ENCODE data around the gene MYH11.
A peak's percentile ranks its signal among the peaks of the same experiment; 100 is the strongest.

Gene MYH11

DNA sequence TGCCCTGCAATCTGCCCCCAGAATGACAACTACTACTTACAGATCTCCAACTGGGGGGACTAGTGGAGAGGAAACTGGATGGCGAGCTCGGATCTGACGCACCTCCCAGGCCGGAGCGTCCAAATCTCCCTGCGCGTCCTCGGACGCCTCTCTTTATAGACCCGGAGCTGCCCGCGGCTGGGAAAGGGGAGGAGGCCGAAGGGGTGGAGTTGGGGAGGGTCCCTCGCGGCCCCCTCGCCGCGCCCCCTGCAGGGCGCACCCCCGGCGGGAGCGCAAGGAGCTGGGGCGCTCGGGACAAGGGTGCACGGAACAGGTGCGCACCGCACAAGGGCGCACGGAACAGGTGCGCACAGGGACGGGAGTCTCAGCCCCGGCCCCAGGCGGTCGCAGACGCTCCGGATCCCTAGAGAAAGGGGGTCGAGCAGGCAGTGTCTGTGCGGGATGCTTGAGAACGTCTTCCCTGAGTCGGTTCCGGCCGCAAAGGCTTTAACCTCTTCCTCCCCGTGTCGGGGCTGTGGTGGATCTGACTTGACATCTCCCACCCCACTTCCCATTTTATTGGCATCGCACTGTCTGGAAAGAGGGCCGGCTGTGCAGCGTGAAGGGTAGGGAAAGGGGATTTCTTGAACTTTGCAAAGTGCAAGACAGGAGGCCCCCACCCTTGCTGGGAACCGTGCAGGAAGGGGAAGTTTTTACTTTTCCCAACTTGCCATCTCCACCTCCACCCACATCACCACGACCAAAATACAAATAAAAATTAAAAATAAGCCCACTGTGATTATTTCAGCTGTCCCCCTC lies at the start of gene MYH11:
Gene MYH11 (minus strand): TSS at position 128 of the 798 bp plus-strand sequence. CDS start 18,776 bp downstream, outside the sequence.
- no peak for DNase-seq (ENCODE audit: low spot score)

DNA sequence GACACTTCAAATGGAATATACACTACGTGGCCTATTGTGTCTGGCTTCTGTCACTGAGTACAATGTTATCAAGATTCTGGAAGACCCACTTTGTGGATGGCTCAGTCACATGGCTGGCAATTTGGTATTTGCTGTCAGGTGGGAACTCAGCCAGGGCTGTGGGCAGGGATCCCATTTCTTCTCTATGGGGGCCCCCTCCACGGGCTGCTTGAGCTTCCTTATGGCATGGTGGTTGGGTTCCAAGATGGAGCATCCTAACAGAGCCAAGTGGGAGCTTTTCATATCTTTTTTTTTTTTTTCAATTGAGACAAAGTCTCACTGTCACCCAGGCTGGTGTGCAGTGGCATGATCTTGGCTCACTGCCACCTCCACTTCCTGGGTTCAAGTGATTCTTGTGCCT lies 49.6 kb upstream of the MYH11 start:
- DNase-seq (ENCODE audit: low spot score) = no peak

DNA sequence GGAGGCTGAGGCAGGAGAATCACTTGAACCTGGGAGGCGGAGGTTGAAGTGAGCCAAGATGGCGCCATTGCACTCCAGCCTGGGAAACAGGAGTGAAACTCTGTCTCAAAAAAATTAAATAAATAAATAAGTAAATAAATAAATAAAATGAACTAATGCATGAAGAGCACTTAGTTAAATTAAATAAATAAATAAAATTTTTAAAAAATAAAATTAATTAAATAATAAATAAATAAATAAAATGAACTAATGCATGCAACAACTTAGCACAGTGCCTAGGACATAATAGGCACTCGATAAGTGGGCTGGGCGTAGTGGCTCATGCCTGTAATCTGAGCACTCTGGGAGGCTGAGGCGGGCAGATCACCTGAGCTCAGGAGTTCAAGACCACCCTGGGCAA lies 47.1 kb upstream of the MYH11 start:
- no peak for DNase-seq (ENCODE audit: low spot score)

DNA sequence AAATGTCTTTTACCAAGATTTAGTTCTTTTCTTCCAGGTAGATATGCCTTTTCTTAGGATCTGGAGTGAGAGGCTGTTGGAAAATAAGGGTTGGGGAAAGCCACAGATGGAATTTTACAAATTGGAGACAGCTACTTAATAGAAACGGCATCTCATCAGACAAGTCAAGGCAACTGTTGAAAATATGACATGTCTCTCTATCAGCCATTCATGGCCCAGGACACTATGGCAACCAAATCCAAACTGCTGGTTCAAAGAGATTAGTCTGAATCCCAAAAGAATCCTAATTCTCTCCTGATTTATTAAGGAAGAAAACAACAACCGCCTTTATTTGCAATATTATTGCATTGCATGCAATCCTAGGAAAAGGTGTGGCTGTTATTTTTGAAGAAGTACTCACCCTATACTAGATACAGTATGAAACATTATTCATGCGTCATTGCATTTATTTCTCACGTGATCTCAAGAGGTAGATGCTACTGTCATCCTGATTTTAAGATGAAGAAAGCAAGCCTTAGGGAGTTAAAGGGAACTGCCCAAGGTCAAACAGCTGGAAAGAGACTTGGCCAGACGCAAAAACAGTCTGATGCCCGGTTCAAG lies 44.2 kb upstream of the MYH11 start:
- no peak for DNase-seq (ENCODE audit: low spot score)

DNA sequence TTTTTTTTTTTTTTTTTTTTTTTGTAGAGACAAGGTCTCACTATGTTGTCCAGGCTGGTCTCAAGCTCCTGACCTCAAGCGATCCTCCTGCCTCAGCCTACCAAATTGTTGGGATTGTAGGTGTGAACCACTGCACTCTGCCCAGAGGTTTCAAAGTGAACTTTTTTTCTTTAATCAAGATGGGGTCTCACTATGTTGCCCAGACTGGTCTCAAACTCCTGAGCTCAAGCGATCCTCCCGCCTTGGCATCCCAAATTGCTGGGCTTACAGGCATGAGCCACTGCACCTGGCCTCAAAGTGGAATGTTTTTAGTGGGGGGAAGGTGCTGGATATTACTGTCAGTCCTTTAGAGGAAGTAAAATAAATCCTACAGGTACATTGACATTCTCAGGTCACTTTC lies 43.5 kb upstream of the MYH11 start:
- no peak for DNase-seq (ENCODE audit: low spot score)

DNA sequence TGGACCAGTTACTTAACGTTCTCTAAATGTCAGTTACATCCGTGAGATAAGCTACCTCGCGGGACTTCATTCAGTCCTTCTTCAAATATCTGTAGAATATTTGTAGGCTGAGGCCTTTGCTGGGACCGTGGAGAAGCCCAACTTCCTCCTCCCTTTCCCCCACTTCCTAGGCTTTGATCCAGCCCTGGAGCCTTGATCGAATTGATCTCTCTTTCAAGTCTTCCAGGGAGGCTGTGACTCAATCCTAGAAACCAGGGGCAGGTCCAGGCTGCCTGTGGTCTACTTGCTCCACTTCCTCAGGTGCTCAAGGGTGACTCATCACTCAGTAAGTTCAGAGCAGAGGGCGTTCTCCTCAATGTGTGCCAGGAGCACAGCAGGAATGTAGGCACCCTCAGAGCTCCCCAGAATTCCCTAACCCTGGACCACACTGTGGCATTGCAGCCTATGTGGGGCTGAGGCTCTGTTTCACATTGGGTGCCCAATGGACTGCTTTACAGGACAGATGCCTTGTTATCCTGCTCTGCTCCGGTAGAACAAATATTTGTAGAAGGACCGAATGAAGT lies 42.8 kb upstream of the MYH11 start:
- DNase-seq (ENCODE audit: low spot score) = no peak

DNA sequence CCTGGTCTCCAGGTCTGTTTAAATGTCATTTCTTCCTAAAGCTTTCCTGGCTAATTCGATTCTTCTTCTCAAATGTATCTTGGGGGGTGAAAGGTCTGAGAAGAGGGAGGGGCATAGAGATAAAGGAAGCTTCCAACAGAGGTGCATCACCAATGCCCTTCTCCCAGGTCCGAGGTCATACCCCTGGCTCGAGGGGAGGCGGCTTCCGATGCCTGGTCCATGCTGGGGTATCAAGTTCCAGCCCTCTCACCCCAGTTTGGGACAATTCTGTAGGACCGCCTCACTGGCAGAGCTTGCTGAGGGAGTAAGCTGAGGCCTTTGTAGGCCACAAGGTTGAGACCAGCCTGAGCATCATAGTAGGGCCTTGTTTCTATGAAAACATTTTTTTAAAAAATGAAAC lies 41.8 kb upstream of the MYH11 start:
- no peak for DNase-seq (ENCODE audit: low spot score)

DNA sequence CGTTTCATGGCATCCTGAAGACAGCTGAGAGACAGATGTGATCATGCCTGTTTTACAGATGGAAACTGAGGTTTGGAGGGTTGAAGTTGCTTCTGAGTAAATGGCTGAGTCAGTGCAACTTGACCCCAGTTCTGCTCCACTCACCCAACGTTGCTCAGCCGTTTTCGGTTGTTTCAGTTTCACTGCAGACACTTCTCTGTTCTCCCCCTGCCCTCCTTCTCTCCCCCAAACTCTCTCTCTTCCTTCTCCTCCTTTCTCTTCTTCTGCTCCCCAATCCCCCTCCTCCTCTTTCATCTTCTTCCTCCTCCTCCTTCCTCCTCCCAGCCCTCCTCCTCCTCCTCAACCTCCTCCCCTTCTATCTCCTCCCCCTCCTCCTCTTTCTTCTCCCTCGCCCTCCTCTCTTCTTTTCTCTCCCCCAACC lies 41.0 kb upstream of the MYH11 start:
- no peak for DNase-seq (ENCODE audit: low spot score)

DNA sequence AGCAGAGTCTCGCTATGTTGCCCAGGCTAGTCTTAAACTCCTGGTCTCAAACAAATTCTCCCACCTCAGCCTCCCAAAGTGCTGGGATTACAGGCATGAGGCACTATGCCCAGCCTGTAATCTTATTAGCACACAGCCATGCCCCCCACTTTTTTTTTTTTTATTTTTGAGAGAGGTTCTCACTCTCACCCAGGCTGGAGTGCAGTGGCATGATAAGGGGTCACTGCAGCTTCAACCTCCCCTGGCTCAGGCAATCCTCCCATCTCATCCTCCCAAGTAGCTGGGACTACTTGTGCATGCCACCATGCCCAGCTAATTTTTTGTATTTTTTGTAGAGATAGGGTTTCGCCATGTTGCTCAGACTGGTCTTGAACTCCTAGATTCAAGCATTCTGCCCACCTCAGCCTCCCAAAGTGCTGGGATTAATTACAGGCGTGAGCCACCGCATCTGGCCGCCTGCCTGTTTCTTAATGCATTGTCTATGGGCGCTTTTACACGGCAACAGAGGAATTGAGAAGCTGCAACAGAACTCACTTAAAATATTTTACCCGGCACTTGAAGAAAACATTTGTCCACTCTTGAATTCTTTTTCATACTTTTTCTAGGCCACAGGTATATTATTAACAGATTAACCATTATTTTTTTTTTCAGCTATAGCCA lies 40.4 kb upstream of the MYH11 start:
- DNase-seq (ENCODE audit: low spot score) = no peak

DNA sequence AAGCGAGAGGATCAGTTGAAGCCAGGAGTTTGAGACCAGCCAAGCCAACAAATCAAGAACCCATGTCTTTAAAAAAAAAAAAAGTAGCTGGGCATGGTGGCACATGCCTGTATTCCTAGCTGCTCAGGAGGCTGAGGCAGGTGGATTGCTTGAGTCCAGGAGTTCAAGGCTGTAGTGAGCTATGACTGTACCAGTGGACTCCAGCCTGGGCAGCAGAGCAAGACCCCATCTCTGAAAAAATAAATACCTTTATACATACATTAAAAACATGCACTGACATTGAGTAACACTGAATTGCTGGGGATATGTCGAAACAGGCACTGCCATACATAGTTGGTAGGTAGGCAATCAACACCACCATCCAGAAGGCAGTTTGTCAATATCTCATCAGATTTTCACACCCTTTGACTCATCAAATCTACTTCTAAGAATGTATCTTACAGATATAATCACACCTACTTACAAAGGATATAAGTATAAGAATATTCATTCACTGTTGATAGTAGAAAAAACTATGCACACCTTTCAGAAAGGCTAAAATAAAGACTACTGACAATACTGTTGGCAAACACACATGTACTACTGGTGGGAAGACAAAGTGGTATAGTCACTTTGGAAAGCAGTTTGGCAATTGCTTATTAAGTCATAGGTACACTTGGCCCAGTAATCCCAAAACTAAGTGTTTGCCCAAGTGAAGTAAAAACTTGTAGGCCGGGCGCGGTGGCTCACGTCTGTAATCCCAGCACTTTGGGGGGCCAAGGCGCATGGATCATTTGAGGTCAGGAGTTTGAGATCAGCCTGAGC lies 37.9 kb upstream of the MYH11 start:
- DNase-seq (ENCODE audit: low spot score) = no peak

DNA sequence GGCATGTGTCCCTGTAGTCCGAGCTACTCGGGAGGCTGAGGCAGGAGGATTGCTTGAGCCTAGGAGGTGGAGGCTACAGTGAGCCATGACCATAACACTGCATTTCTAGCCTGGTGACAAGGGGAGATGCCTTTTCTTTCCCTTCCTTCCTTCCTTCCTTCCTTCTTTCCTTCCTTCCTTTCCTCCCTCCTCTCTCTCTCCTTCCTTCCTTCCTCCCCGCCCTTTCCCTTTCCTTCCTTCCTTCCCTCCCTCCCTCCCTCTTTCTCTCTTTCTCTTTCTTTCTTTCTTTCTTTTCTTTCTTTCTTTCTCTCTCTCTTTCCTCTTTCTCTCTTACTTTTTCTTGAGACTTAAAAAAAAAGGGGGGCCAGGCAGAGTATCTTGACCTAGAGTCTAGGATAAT lies 34.7 kb upstream of the MYH11 start:
- no peak for DNase-seq (ENCODE audit: low spot score)

DNA sequence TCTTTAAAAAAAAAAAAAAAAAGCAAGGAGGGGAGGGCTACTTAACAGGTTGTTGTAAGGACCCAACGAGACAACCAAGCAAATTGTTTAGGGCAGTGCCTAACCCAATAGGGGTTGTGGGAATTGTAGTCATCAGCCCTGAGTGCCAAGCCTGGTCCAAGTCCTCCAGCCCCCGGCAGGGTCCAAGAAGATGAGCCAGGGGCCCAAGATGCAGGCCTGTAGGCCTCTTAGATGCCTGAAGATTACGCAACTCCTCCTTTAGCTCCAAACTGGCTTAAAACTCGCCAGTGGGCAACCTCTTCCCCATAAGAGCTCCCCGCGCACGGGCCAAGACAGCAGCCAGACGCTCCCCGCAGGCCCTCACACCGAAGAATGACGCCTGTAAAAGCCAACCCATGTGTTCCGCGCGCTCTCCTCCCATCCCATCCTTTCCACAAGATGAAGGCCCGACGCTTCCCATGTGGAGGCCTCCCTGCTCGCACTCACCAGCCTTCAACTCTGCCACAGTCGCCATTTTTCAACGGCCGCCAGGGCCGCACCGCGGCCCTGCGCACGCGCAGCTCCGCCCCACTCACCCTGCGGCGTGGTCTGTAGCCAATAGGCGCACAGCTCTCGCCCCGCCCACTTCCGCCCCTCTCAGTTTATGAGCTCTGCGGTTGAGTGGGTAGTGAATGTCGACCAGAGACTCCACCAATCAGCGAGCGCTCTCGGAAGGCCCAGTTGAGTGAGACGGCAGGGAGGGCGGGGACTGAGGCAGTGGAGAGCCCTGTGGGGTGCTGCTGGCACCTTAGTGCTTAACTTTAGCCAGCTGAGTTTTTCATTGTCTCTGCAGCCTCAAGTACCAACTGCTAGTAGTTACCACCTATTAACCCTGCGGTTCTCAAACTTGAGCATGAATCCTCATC lies 31.5 kb upstream of the MYH11 start, which contains the start of gene CEP20:
Gene CEP20 (minus strand): TSS at position 532 of the 905 bp plus-strand sequence. CDS start 18 bp downstream, at position 514.
- DNase-seq (ENCODE audit: low spot score) = peak; percentile 99

DNA sequence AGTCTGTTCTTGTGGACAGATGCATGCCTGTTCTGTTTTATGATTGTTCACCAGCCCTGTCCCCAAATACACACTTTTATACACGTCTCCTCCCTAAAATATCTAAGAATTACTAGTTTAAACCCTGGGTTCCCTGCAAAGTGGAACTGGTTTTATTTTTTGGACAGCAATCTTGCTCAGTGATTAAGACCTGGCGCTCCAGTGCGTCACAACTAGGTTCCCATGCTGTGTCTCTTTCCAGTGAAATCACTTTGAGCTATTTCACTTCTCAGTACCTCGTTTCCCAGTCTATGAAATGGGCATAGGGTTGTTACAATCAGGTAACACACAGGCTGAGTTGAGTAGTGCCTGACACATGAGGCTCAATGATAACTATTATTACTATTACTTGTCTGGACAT lies 30.5 kb upstream of the MYH11 start:
- no peak for DNase-seq (ENCODE audit: low spot score)

DNA sequence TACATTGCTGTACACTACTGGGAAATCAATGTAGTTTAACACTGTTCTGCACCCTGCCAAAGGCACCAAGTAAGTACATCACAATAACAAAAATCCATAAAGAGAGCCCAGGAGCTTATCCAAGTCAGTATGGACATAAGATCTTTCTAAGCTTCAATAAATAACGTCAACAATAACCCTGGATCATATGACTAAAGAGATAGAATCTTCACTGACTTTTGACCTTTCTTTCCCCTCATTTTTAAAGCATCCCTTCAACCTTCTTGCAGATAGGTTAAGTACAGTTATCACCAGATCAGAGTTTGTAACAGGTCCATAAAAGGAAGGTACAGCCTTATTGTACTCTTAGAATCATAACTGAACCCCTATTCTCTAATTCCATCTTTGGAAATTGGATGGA lies 29.2 kb upstream of the MYH11 start:
- no peak for DNase-seq (ENCODE audit: low spot score)

DNA sequence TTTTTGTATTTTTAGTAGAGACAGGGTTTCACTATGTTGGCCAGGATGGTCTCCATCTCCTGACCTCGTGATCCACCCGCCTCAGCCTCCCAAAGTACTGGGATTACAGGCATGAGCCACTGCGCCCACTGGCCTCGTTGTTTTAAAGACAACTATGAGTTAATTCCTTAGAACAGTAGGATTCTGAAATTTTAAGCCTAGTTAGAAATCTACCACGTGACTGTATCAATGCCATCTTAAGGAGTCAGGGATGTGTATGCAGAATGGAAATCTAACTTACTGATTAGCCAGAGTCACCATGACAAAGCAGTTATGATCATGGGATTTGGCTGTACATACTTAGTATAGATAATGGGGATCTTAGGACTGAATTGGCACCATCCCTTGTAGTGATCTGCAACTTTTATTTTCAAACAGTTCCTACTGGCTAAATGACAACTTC lies 28.8 kb upstream of the MYH11 start:
- DNase-seq (ENCODE audit: low spot score) = no peak

DNA sequence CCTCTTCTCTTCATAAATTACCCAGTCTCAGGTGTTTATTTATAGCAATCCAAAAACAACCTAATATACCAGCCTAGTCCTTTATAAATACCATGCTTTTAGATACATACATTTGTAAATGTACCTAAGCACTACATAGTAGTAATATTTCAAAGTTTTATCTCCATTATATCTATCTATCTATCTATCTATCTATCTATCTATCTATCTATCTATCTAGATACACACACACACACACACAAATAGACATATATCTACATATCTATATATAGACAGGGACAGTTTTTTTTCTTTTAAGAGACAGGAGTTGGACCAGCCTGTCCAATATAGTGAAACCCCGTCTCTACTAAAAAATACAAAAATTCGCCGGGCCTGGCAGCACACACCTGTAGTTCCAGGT lies 25.7 kb upstream of the MYH11 start:
- no peak for DNase-seq (ENCODE audit: low spot score)

DNA sequence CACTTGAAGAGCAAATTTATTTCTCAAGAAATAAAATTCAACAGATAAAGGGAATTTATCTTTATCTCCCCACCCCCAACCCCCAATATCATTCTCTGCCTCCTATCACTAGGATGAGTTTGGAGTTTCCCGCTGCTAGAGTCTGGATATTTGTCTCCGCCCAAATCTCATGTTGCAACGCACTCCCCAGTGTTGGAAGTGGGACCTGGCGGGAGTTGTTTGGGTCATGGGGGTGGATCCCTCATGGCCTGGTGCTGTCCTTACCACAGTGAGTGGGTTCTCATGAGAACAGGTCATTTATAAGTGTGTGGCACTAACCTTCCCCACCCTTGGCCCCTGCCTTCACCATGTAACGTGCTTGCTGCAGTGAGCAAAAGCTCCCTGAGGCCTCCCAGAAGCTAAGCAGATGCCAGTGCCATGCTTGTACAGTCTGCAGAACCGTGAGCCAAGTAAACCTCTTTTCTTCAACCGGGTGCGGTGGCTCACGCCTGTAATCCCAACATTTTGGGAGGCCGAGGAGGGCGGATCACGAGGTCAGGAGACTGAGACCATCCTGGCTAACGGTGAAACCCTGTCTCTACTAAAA lies 25.1 kb upstream of the MYH11 start:
- no peak for DNase-seq (ENCODE audit: low spot score)

DNA sequence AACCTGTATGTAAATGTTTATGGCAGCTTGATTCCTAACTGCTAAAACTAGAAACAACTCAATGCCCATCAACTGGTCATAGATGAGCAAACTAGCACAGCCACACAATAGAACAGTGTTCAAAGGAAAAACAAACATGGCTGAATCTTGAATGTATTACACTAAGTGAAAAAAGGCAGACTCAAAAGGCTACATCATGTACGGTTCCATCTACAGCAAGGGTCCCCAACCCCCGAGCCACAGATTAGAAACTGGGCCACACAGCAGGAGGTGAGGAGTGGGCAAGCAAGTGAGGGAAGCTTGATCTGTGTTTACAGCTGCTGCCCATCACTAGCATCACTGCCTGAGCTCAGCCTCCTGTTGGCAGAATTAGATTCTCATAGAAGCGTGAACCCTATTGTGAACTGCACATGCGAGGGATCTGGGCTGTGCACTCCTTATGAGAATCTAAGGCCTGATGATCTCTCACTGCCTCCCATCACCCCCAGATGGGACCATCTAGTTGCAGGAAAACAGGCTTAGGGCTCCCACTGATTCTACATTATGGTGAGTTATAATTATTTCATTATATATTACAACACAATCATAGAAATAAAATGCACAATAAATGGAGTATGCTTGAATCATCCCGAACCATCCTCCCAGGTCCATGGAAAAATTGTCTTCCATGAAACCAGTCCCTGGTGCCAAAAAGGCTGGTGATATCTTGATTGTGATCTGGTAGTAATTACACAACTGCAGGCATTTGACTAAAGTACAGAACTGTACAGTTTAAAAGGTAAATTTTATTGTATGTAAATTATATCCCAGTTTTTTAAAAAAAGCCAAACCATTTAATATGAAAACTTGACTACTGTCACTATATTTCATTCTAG lies 23.8 kb upstream of the MYH11 start:
- peak; percentile 32 for DNase-seq (ENCODE audit: low spot score)

DNA sequence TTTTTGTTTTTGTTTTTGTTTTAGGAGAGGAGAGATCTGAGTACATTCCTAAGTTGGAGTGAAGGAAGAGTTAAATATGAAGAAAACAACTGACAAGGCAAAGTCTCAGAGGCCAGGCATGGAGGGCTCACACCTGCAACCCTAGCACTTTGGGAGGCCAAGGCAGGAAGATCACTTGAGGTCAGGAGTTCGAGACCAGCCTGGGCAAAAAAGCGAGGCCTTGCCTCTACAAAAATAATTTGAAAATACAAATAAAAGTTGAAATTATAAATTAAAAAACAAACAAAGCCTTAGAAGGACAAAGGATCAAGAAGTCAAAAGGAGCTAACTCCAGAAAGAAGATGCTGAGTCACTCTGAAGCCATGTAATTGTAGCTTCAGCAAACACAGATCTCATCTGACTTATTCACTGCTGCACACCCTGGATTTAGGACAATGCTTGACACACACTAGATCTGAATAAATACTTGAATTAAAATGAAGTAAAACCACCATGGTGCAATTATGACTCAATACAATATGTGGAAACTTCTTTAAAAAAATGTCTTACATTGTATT lies 22.5 kb upstream of the MYH11 start:
- DNase-seq (ENCODE audit: low spot score) = no peak
